ENCODE results near the gene COL18A1. TPM values are rescaled to one million over a fixed set of nuclear protein-coding genes. Genes with fewer than 3 reads are reported as not detected.
"Not testable (repeated sequence)": the region's sequence is repeated elsewhere in the genome, so short reads cannot be mapped to it uniquely, and the experiment has no call there.

COL18A1 gene
- total RNA-seq, 1 donor from 2014 or later = 59.0 TPM

GRCh38 chr21:45433301-45433700 lies 28.3 kb downstream of the COL18A1 start:
- Histone ChIP-seq H3K27me3 (ENCODE audit: control insufficient read depth in 3 of 3, insufficient read depth in 3 of 3, low read length in 3 of 3) (peaks cover 1 to 9% (median 7%) of the 10 kb centered on the region in 3 donors), H3K36me3 (ENCODE audit: control insufficient read depth in 3 of 3, insufficient read depth in 3 of 3, low read length in 3 of 3) (no peaks in the 10 kb centered on the region), H3K4me3 (ENCODE audit: low read length in 3 of 3) (no peak overlapping the region), H3K9me3 (ENCODE audit: control insufficient read depth in 3 of 3, low read length in 3 of 3) (no peaks in the 10 kb centered on the region), H3K4me1 (ENCODE audit: control insufficient read depth in 3 of 3, insufficient read depth in 3 of 3, low read length in 3 of 3) (peaks cover 6 to 16% (median 9%) of the 10 kb centered on the region in 3 donors), H3K27ac (ENCODE audit: low read depth, low read length) (no peak overlapping the region), H3K9ac (ENCODE audit: low read depth in 1 of 3, low read length in 3 of 3) (peak overlapping the region in 1 of 3 donors; percentile 16)

DNA sequence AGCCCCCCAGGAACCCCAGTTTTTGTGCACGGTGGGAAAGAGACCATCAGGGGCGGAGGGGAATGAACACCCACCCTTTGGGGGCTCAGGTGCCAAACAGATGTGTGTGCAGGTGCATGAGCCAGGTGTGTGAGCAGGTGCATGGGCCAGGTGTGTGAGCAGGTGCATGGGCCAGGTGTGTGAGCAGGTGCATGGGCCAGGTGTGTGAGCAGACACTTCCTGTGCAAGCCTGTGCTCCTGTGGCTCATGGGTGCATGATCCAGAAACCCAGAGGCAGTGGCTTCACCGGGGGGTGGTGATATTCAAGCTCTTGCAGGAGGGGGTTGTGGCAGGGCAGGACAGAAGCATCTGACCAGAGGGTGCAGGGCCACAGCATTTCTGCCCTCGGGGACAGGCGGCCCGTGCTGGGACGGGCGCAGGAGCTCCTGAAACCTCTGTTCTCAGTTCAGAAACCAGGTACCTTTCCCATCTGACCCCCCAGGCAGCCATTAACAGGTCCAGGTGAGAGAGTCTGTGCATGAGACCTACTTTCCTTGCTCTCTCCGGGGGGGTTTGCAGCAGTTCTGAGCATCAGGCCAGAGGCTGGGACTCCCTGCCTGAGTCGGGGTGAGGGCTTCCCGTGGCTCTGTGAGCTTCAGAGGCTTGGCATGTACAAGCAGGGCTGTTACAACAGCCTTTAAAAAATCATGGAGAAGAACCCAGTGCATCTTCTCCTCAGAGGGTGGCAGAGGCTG lies 29.1 kb downstream of the COL18A1 start:
- Histone ChIP-seq H3K9ac (ENCODE audit: low read depth in 1 of 3, low read length in 3 of 3) (peak overlapping the region in 1 of 3 donors; percentile 16), H3K9me3 (ENCODE audit: control insufficient read depth in 3 of 3, low read length in 3 of 3) (no peaks in the 10 kb centered on the region), H3K27ac (ENCODE audit: low read depth, low read length) (no peak overlapping the region), H3K36me3 (ENCODE audit: control insufficient read depth in 3 of 3, insufficient read depth in 3 of 3, low read length in 3 of 3) (no peaks in the 10 kb centered on the region), H3K4me3 (ENCODE audit: low read length in 3 of 3) (no peak overlapping the region), H3K4me1 (ENCODE audit: control insufficient read depth in 3 of 3, insufficient read depth in 3 of 3, low read length in 3 of 3) (peaks cover 13 to 23% (median 17%) of the 10 kb centered on the region in 3 donors), H3K27me3 (ENCODE audit: control insufficient read depth in 3 of 3, insufficient read depth in 3 of 3, low read length in 3 of 3) (peaks cover 9 to 17% (median 10%) of the 10 kb centered on the region in 3 donors)

DNA sequence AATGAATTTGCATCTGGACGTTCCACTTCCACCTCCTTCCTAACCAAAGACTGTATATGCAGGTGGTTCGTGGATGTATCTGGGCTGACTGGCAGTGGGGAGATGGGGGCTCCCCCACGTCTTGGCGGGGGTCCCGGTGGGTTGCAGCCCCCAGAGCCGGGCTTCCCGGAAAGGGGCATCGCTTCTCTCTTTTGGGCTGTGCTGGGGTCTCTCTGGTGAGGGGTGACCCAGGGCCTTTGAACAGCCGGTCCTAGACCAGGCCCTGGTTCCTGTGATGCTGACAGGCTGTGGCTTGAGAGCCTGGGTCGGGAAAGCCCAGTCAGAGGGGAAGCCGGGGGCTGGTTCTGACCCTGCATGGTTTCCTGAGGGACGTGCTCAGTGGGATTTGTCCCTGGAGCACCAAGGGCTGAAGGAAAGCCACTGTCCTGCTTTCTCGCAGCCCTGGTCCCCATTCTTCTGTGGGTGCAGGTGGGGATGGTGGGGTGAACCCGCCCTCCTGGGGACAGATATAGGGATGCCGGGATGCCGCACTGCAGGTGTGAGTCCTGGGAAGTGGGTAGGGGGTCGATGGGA lies 29.8 kb downstream of the COL18A1 start:
- Histone ChIP-seq H3K4me3 (ENCODE audit: low read length in 3 of 3) (no peak overlapping the region), H3K27me3 (ENCODE audit: control insufficient read depth in 3 of 3, insufficient read depth in 3 of 3, low read length in 3 of 3) (peaks cover 6 to 19% (median 10%) of the 10 kb centered on the region in 3 donors), H3K36me3 (ENCODE audit: control insufficient read depth in 3 of 3, insufficient read depth in 3 of 3, low read length in 3 of 3) (no peaks in the 10 kb centered on the region), H3K4me1 (ENCODE audit: control insufficient read depth in 3 of 3, insufficient read depth in 3 of 3, low read length in 3 of 3) (peaks cover 17 to 28% (median 22%) of the 10 kb centered on the region in 3 donors), H3K9ac (ENCODE audit: low read depth in 1 of 3, low read length in 3 of 3) (no peak overlapping the region), H3K9me3 (ENCODE audit: control insufficient read depth in 3 of 3, low read length in 3 of 3) (no peaks in the 10 kb centered on the region), H3K27ac (ENCODE audit: low read depth, low read length) (no peak overlapping the region)

DNA sequence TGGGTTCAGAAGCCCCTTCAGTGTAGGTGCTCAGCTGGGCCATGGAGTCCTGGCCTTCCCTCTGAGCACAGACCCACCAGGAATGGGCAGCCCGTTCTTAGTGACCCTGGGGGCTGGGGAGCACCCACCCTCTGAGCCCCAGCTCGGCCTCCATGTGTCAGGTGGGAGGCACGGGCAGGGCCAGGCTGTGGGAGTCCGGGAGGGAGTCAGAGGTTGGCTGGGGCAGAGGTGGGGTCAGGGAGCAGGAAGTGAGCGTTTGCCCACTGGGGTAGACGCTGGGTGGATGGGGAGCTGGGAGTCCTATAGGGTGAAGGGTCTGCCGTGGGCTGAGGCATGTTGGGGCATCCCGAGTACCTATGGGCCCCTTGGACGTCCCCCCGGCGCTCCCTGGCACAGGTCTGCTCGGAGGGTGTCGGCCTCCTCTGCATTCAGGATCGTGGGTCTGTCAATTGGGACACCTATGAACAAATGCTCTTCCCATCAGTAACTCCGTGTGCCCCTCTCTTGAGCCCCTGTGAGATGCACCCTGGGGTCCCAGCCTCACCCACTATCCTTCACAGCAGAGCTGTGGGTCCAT lies 30.5 kb downstream of the COL18A1 start:
- Histone ChIP-seq H3K9me3 (ENCODE audit: control insufficient read depth in 3 of 3, low read length in 3 of 3) (no peaks in the 10 kb centered on the region), H3K36me3 (ENCODE audit: control insufficient read depth in 3 of 3, insufficient read depth in 3 of 3, low read length in 3 of 3) (no peaks in the 10 kb centered on the region), H3K9ac (ENCODE audit: low read depth in 1 of 3, low read length in 3 of 3) (no peak overlapping the region), H3K27ac (ENCODE audit: low read depth, low read length) (no peak overlapping the region), H3K4me1 (ENCODE audit: control insufficient read depth in 3 of 3, insufficient read depth in 3 of 3, low read length in 3 of 3) (peaks cover 17 to 30% (median 21%) of the 10 kb centered on the region in 3 donors), H3K27me3 (ENCODE audit: control insufficient read depth in 3 of 3, insufficient read depth in 3 of 3, low read length in 3 of 3) (peaks cover 6 to 16% (median 10%) of the 10 kb centered on the region in 3 donors), H3K4me3 (ENCODE audit: low read length in 3 of 3) (no peak overlapping the region)

- no peaks in the 10 kb centered on the region for H3K36me3 ChIP-seq (ENCODE audit: control insufficient read depth in 3 of 3, insufficient read depth in 3 of 3, low read length in 3 of 3)
- H3K4me3 ChIP-seq (ENCODE audit: low read length in 3 of 3) = no peak overlapping the region
- no peak overlapping the region for H3K27ac ChIP-seq (ENCODE audit: low read depth, low read length)
- H3K27me3 ChIP-seq (ENCODE audit: control insufficient read depth in 3 of 3, insufficient read depth in 3 of 3, low read length in 3 of 3) = peaks cover 3 to 15% (median 10%) of the 10 kb centered on the region in 3 donors
- peaks cover 17 to 30% (median 21%) of the 10 kb centered on the region in 3 donors for H3K4me1 ChIP-seq (ENCODE audit: control insufficient read depth in 3 of 3, insufficient read depth in 3 of 3, low read length in 3 of 3)
- no peaks in the 10 kb centered on the region for H3K9me3 ChIP-seq (ENCODE audit: control insufficient read depth in 3 of 3, low read length in 3 of 3)
- H3K9ac ChIP-seq (ENCODE audit: low read depth in 1 of 3, low read length in 3 of 3) = peak overlapping the region in 1 of 3 donors; percentile 8
Measured at GRCh38 chr21:45436351-45437065, 31.5 kb downstream of the COL18A1 start.

DNA sequence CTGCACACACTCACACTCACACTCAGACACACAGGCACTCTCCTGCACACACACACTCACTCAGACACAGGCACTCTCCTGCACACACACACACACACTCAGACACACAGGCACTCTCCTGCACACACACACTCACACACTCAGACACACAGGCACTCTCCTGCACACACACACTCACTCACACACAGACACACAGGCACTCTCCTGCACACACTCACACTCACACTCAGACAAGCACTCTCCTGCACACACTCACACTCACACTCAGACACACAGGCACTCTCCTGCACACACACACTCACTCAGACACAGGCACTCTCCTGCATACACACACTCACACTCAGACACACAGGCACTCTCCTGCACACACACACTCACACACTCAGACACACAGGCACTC lies 32.9 kb downstream of the COL18A1 start:
- H3K36me3 ChIP-seq (ENCODE audit: control insufficient read depth in 3 of 3, insufficient read depth in 3 of 3, low read length in 3 of 3); H3K27ac ChIP-seq (ENCODE audit: low read depth, low read length); H3K9me3 ChIP-seq (ENCODE audit: control insufficient read depth in 3 of 3, low read length in 3 of 3); H3K4me3 ChIP-seq (ENCODE audit: low read length in 3 of 3); H3K9ac ChIP-seq (ENCODE audit: low read depth in 1 of 3, low read length in 3 of 3): not testable (repeated sequence)
- H3K27me3 ChIP-seq (ENCODE audit: control insufficient read depth in 3 of 3, insufficient read depth in 3 of 3, low read length in 3 of 3) = peaks cover 3 to 11% (median 10%) of the 10 kb centered on the region in 3 donors
- H3K4me1 ChIP-seq (ENCODE audit: control insufficient read depth in 3 of 3, insufficient read depth in 3 of 3, low read length in 3 of 3) = peaks cover 15 to 19% (median 17%) of the 10 kb centered on the region in 3 donors

- Histone ChIP-seq H3K4me1 (ENCODE audit: control insufficient read depth in 3 of 3, insufficient read depth in 3 of 3, low read length in 3 of 3) (peaks cover 15 to 19% (median 17%) of the 10 kb centered on the region in 3 donors), H3K27me3 (ENCODE audit: control insufficient read depth in 3 of 3, insufficient read depth in 3 of 3, low read length in 3 of 3) (peaks cover 3 to 11% (median 10%) of the 10 kb centered on the region in 3 donors), H3K4me3 (ENCODE audit: low read length in 3 of 3) (peak overlapping the region; percentile 56 to 76 (median 59)), H3K27ac (ENCODE audit: low read depth, low read length) (peak overlapping the region; percentile 55), H3K9me3 (ENCODE audit: control insufficient read depth in 3 of 3, low read length in 3 of 3) (no peaks in the 10 kb centered on the region), H3K9ac (ENCODE audit: low read depth in 1 of 3, low read length in 3 of 3) (peak overlapping the region in 2 of 3 donors; percentile 69), H3K36me3 (ENCODE audit: control insufficient read depth in 3 of 3, insufficient read depth in 3 of 3, low read length in 3 of 3) (no peaks in the 10 kb centered on the region)
Measured at GRCh38 chr21:45438391-45439145, 33.6 kb downstream of the COL18A1 start.

DNA sequence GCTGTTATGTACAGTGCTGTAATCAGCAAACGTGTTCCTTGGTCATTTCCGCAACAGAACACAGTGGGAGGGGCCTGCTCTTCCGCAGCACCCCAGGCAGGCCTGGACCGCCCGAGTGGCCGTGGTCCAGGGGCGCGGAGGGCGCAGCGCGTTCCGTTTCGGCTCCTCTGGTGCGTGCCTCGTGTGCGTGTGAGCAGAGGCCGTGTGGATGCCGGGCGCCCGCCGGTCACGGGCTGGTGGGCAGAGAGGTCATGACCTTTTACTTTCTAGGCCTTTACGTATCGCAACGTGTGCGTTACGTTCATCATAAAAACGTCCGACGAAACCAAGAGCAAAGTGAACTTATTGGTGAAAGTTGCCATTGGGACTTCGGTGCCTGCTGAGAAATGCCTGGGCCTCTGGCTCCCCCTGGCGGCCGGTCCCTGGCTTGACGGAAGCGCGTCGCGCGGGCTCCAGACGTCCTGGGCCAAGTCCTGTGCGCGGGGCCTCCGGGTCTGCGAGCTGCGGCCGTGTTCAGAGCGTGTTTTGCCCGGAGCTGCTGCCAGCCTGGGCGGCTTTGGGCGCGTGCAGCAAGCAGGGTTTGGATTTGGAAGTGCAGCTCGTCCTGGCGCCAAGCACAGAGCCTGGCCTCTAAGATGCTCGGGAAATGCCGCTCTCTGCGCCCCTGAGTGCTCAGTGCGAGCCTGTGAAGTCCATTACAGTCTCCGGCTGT lies 34.4 kb downstream of the COL18A1 start:
- Histone ChIP-seq H3K4me1 (ENCODE audit: control insufficient read depth in 3 of 3, insufficient read depth in 3 of 3, low read length in 3 of 3) (peaks cover 14 to 19% (median 15%) of the 10 kb centered on the region in 3 donors), H3K4me3 (ENCODE audit: low read length in 3 of 3) (peak overlapping the region; percentile 56 to 76 (median 59)), H3K27ac (ENCODE audit: low read depth, low read length) (peak overlapping the region; percentile 55), H3K27me3 (ENCODE audit: control insufficient read depth in 3 of 3, insufficient read depth in 3 of 3, low read length in 3 of 3) (peaks cover 3 to 14% (median 13%) of the 10 kb centered on the region in 3 donors), H3K9me3 (ENCODE audit: control insufficient read depth in 3 of 3, low read length in 3 of 3) (no peaks in the 10 kb centered on the region), H3K36me3 (ENCODE audit: control insufficient read depth in 3 of 3, insufficient read depth in 3 of 3, low read length in 3 of 3) (no peaks in the 10 kb centered on the region), H3K9ac (ENCODE audit: low read depth in 1 of 3, low read length in 3 of 3) (peak overlapping the region in 2 of 3 donors; percentile 69)
